BE2C (cell line): Measurements from ENCODE around the gene RASSF8.

ENCODE experiments used
- DNase-seq: peaks from one replicate; pipeline ENCODE4 v3.0.0-alpha.2; 2020
- H3K27me3 ChIP-seq: fragments of 250-450 bp; sonication (Bioruptor Pico); 2 replicates; pipeline ENCODE4 v1.5.1; 2020; ENCODE audit warnings: mild to moderate bottlenecking
- H3K36me3 ChIP-seq: fragments of 250-450 bp; sonication (Bioruptor Pico); 2 replicates; pipeline ENCODE4 v1.5.1; 2020; ENCODE audit warnings: mild to moderate bottlenecking
- H3K4me1 ChIP-seq: fragments of 250-450 bp; sonication (Bioruptor Pico); 2 replicates; pipeline ENCODE4 v1.5.1; 2020
- H3K4me3 ChIP-seq: 2 replicates; pipeline ENCODE4 v1.5.1; 2011; ENCODE audit warnings: low read depth, low read length
- H3K9me3 ChIP-seq: fragments of 250-450 bp; sonication (Bioruptor Pico); 2 replicates; pipeline ENCODE4 v1.5.1; 2020
- CTCF ChIP-seq: IDR thresholded peaks from 2 replicates; pipeline ENCODE4 v1.5.1; 2012; ENCODE audit warnings: mild to moderate bottlenecking, low read depth, low read length

Gene RASSF8

DNA sequence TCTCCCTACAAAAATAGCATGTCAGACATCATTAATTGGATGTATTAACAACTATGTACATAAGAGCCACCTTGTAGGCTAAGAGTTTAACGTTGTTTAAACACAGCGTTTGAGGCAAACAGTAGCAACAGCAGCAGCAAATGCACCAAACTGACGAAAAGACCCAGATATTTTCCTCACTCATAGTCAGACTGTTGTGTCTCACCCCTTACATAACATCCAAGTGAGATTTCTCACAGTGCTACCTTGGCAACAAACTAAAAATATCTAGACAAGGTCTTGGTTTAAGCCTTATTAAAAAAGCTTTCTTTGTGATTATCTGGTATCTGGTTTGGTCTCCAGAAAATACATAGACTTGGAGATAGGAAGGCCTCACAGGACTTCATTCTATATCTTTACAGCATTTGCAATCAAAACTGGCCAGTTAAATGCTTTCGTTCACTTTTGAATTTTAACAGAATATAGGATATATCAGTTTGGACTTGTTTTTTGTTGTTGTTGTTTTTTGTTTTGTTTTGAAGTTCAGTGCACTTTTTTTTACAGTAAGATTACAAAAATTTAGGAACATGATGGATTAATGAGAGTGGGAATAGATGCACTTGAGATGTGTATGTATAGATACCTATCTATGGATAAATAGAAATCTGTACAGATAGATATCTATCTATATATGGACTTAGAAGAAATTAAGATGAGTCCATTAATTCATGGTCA is 162.2 kb downstream of the RASSF8 start:
- Histone ChIP-seq H3K36me3 (no peaks in the 10 kb centered on the region), H3K4me1 (no peaks in the 10 kb centered on the region), H3K9me3 (no peaks in the 10 kb centered on the region), H3K4me3 (no peak overlapping the region), H3K27me3 (peaks cover 51% of the 10 kb centered on the region)
- no peak for DNase-seq
- no peak for TF ChIP-seq CTCF

DNA sequence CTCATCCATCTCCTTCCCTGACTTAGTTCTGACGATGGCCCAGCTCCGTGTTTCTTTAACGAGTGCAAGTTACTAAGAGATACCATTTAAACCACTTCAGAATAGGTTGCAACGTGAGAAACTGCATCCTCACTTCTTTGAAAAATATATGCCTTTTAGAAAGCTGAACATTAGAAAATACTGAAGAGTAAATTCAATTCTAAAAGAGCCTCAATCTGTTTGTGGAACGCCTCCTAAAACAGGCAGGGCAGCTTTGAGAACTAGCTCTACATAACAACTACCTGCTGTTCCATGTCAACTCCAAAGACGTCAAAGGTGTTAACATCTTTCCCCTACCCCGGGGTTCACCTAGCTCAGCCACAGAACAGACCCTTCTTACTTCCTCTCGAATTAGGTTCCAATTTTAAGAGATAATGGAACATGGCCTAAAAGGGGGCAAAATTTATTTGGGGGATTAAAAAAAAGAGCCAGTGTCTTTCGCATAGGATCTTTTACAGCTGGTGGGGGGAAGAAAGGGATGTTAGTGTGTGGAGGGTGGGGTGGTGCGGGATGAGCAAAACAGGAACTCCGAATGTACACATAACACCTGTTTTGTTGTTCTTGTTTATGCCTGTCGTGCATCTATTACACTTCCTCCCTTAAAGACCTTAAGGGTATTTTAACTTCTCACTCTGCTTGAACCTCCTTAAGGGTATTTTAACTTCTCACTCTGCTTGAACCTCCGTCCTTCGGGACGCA is 163.0 kb downstream of the RASSF8 start:
- no peaks in the 10 kb centered on the region for H3K36me3 ChIP-seq
- DNase-seq: no peak
- no peaks in the 10 kb centered on the region for H3K9me3 ChIP-seq
- H3K4me3 ChIP-seq: peak overlapping the region; percentile 33
- no peaks in the 10 kb centered on the region for H3K4me1 ChIP-seq
- H3K27me3 ChIP-seq: peaks cover 59% of the 10 kb centered on the region
- TF ChIP-seq CTCF: no peak

DNA sequence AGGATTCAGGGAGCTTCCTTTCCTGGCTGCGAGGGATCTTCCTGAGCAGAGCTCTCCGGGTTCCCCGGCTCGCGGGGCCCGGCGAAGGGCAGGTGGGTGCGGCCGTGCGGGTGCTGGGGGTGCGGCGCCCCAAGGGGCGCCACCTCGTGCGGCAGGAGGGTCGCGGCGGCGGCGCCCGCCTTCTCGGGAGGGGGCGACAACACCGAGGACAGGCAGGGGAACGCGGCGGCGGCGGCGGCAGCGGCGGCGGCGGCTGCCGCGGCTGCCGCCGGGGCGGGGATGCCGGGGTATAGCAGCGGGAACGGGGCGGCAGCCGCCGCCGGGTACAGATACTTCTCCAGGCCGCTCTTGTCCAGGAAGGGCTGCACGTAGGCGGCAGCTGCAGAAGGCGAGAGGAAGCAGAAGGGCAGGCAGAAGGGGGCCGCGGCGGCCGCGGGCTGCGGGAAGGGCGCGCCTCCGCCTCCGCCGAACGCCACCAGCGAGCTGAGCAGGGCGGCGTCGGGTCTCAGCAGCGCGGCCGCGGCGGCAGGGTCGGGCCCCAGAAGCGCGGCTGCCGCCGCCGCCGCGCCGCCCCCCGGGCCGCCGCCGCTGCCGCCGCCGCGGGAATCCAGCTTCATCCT is 163.7 kb downstream of the RASSF8 start:
- H3K4me1 ChIP-seq: no peaks in the 10 kb centered on the region
- no peaks in the 10 kb centered on the region for H3K9me3 ChIP-seq
- H3K36me3 ChIP-seq: no peaks in the 10 kb centered on the region
- TF ChIP-seq CTCF: no peak
- DNase-seq: peak; percentile 49
- H3K4me3 ChIP-seq: peak overlapping the region; percentile 33
- peaks cover 65% of the 10 kb centered on the region for H3K27me3 ChIP-seq

DNA sequence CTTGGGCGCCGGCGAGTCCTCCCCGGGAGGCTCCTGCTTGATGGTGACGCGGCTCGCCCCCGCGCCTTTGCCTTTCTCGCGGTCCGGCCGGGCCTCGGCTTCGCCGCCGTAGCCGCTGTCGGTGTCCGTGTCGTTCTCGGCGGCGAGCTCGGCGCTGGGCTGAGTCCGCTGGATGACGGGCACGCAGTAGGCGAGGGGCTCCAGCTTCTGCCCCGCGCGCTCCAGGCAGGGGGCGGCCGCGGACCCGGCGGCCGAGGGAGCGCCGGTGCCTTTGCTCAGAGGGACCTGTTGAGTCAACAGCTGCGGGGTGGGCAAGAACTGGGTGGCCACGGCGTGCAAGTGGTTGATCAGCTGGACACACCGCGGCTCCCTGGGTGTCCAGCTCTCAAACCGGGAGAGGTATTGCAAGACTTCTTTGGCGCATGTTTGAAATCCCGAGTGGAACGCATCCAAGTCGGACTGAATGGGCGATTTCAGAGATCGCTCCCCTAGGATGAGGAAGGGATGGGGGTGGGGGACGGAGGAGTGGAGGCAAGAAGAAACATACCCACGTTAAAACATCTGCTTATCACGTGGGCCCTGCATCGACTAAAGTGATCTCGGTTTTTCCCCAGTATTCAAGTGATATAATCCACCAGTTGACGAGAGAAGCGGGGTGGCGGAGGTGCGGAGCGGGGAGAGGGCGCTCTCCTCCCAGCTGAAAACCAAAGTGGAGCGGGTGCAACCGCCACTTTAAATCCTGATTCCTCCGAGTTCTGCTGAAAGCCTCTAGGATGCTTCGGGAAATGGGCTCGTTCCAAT is 164.4 kb downstream of the RASSF8 start:
- H3K27me3 ChIP-seq: peaks cover 72% of the 10 kb centered on the region
- peak; percentile 21 for DNase-seq

DNA sequence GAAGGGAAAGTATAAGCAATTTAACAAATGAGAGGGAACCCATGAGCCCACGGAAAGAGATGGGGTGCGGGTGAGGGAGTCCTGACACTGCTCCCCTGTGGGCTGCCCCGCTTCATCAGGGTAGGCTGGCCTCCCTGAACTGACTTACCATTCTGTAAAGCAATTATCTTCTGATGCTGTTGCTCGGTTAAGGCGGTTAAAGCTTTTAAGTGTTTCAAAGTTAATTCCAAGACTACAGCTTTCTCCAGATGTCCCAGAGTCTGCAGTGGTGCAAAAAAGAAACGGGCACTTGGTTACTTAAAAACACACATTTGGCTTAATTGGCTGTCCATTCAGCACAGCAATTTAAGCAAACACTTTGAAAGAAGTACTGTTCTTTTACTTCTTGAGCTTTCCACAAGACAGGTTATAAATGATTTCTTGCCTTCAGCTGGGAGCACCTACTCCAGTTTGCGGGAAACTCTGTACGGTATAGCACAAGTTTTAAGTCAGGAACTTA is 165.0 kb downstream of the RASSF8 start:
- Histone ChIP-seq H3K4me3 (peak overlapping the region; percentile 56), H3K36me3 (no peaks in the 10 kb centered on the region)

More for the DNA sequence above, 164.4 kb downstream of the RASSF8 start:
- H3K9me3 ChIP-seq: no peaks in the 10 kb centered on the region
- no peaks in the 10 kb centered on the region for H3K4me1 ChIP-seq
- H3K36me3 ChIP-seq: no peaks in the 10 kb centered on the region
- TF ChIP-seq CTCF: peak; percentile 22; the same call in 1 of the 2 replicates
- peak overlapping the region; percentile 56 for H3K4me3 ChIP-seq

More for the DNA sequence above, 165.0 kb downstream of the RASSF8 start:
- Histone ChIP-seq H3K4me1 (no peaks in the 10 kb centered on the region), H3K9me3 (no peaks in the 10 kb centered on the region), H3K27me3 (peaks cover 74% of the 10 kb centered on the region)
- TF ChIP-seq CTCF: no peak
- no peak for DNase-seq
